GM19025 (cell line): ENCODE data around the gene SLC17A9.
A peak's percentile ranks its signal among the peaks of the same experiment; 100 is the strongest.

Experiments
- ATAC-seq: cut with Tn5 transposase; IDR thresholded peaks from one replicate; pipeline ENCODE4 v1.9.1; 2021; ENCODE audit warnings: mild to moderate bottlenecking, low read depth, moderate library complexity; ENCODE audit not compliant: unreplicated experiment

The SLC17A9 gene

GRCh38 chr20:62952373-62952967 lies at the start of gene SLC17A9:
SLC17A9 (plus strand) TSS chr20:62952709; CDS start chr20:62952831, 122 bp downstream.
- ATAC-seq, result peak; percentile 53

DNA sequence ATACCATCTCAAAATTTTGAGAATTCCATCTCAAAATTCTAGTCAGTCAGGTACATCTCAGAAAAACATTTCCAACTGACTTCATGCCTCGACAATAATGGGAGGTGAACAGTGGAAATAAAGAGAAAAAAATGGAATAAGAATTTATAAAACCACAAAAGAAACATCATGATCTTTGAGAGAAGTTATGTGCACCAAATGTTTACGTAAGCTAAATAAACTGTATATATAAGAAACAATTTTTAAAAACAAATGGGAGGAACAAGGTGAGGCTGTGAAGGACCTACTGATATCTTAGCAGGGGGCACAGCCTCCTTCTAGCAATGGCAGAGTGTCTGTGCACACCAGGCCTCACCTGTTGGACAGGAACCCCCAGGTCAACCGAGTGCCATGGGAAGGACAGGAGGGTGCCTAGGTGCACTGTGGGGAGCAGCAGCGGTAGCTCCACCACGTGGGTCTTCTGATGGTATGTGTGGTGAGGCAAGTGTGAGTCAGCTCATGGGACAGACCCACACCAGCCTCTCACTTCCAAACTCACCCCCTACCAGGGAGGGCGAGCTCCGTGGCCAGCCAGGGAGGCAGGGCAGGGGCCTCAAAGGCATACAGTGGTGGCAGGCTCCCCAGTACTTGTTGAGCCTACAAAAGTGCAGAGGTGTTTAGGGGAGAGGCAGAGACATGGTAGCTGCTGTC lies 49.4 kb upstream of the SLC17A9 start:
- ATAC-seq, result no peak

DNA sequence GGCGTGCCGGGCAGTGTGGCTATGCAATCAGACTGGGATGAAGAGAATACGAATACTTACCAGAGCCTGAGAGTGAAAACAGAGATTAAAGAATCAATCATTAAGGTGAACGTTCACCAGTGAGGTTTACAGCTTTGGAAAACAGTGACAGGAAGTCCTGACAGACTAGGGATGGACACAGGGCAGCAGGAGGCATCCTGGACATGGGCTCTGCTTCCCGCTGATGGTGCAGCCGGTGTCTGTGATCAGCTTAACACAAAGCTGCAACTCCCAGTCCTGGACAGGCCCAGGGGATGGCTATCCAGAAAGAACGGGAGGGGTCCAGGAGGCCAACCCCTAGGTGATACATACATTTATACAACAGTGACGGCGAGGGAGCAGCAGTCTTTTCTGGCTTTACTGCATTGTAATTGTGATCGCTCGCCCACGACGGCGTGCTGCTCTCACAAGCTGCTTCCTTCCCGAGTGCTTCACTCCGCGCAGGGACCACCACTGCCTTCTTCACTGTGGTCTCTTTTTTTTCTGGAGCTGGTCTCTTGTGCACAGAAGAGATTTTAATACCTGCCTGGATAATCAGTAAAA lies 46.9 kb upstream of the SLC17A9 start:
- no peak for ATAC-seq

DNA sequence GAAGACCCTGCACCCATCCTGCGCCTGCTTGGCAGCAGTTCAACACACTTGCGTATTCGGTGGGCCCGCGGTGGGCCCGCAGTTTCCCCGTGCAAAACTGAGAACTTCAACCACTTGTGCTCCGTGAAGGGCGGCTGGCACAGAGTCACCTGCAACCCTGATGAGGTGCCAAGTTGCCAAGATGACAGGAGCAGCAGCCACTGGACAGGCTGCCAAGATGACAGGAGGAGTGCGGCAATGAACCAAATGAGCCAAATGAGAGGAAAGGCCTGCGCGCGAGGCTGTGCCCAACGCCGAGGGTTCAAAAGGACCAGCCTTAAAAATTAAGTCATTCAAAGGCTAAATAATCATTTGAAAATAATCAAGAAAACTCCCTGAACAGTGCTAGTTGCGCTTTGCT lies 46.3 kb upstream of the SLC17A9 start:
- ATAC-seq, result no peak

DNA sequence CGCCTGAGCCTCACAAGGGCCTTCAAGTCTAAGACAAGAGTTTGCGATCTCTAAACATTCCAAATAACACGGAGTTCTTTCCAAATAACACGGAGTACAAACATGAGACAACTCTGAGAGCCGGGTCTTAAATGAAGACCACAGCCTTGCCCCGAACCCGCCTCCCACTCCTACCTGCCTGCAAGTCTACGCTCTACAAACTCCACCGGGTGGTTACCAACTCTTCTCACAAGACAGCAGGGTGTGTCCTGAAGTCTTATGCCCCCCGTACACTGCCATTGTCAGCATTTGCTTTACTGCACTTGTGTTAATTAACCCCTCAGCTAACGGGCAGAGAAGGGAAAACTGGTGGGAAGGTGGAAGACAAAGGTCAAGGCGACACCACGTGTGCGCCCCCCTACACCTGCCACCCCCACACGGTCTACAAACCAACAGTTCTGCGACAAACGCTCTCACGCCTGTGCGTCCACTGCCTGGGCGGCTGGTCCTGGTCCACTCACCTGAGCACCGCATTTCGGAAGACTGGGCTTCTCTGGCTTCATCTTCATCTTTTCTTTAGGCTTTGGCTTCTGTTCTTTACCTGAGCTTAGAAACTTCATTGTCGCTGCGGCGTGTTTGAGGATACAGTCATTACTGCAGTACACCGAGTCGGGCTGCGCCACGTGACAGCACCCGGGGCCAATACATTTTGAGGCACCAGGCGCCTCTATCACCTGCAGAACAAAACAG lies 45.7 kb upstream of the SLC17A9 start:
- ATAC-seq, result no peak

- ATAC-seq, result no peak
Measured at GRCh38 chr20:62907384-62908317, 44.9 kb upstream of the SLC17A9 start.

GRCh38 chr20:62908971-62909791 lies 43.3 kb upstream of the SLC17A9 start:
- ATAC-seq, result no peak

GRCh38 chr20:62910217-62910766 lies 42.2 kb upstream of the SLC17A9 start:
- no peak for ATAC-seq

DNA sequence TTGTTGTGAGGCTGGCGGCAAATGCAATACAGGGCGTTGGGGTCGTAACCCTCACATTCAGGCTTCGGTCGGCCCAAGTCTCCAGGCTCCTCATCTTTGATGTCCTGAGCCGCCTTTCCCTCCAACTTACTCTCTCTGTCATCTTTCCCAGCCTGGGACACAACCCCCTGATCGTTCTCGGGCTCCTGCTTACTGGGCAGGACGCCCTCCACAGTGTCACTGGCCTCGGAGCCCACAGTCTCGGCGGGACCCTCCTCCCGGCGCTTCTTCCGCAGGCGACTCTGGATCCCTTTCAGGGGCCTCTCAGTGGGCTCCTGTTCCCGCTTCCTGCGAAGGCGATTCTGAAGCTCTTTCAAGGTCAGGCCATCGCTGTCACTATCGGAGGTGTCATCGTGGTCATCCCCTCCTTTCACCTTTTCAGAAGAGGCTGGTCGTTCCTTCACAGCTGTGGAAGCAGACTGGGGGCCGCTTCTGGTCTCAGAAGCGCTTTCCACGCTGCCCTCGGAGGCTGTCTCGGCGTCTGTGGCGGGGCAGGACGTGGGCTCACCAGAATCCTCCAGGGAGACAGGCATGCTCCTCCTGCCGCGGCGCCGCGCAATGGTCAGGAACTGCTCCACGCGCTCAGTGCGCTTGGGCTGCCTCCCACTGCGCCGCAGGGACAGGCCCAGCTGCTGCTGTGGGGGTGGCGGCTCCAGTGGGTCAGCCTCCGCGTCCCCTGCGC lies 41.6 kb upstream of the SLC17A9 start:
- no peak for ATAC-seq

- ATAC-seq, result no peak
Measured at GRCh38 chr20:62911701-62912280, 40.7 kb upstream of the SLC17A9 start.

GRCh38 chr20:62913043-62913630 lies 39.4 kb upstream of the SLC17A9 start:
- no peak for ATAC-seq

DNA sequence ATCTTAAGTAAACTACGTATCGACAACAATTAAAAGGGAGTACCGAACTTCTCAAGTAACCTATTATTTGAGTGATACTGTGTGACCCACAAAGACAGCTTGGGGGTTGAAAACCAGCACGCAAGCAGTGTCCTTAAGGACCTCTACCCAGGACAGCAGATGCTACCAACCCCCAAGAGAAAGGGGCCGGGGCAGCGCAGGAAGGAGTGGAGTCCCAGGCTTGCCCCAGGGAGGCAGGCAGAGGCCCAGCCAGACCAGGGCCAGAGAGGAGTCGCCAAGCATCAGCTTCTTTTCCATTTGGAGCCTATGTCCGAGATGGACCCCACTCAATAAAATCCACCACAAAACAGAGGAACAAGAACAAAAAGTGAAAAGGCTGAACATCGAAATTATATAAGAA lies 38.1 kb upstream of the SLC17A9 start:
- no peak for ATAC-seq

GRCh38 chr20:62914970-62915457 lies 37.5 kb upstream of the SLC17A9 start:
- ATAC-seq, result no peak

- ATAC-seq, result no peak
Measured at GRCh38 chr20:62916703-62917476, 35.6 kb upstream of the SLC17A9 start.

GRCh38 chr20:62917720-62918119 lies 34.8 kb upstream of the SLC17A9 start:
- no peak for ATAC-seq

- ATAC-seq, result no peak
Measured at GRCh38 chr20:62918147-62918546, 34.4 kb upstream of the SLC17A9 start.

DNA sequence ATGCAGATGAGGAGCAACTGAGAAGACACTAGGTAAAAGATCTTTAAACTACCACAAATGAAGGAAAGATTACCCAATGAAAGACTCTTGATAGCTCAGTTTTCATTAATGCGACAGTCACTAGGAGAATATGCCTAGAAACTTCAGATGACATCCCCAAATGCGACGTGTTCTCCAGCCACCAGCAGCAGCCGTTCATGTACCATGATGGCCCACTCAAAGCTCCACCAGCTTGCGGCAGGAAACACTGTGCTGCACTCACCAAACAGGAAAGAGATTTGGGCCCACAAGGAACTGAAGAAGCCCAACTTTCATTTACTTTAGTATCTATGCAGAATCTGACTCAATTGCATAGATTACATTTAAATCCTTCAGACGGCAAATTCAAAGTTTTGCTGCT lies 33.7 kb upstream of the SLC17A9 start:
- no peak for ATAC-seq
